Measurements from ENCODE around the gene KDM5B.
"Not testable (repeated sequence)": the region's sequence is repeated elsewhere in the genome, so short reads cannot be mapped to it uniquely, and the experiment has no call there.

KDM5B gene

DNA sequence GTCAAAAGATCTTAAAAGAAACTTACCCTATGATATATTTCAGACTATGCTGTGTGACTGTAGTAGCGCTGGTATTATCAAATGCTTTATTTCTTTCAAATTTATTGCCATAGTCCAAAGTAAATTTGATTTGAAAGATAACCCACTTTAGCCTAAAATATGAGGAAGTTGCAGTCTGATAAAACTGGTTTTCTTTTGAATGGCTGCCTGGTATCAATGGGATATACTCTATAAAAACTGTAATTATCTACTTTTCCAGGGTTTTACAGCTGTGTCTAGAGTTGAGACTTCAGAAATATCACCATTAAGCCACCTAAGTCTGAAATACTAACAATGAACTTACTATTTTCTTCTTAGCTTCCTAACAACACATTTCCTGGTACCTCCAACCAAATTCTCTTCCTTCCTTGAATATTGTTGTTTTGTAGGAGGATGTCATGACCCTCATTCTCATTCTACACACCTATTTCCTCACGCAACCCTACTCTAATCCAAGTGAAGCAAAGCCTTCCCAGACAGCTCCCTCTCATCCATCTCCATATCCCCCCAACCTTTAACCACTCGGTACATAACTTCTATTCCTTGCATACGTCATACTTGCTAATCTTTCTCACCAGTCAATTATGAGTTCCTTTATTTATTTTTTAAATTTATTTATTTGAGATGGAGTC, 17.0 kb downstream of the KDM5B start:
- DNase-seq (ENCODE audit: low read depth): no peak

DNA sequence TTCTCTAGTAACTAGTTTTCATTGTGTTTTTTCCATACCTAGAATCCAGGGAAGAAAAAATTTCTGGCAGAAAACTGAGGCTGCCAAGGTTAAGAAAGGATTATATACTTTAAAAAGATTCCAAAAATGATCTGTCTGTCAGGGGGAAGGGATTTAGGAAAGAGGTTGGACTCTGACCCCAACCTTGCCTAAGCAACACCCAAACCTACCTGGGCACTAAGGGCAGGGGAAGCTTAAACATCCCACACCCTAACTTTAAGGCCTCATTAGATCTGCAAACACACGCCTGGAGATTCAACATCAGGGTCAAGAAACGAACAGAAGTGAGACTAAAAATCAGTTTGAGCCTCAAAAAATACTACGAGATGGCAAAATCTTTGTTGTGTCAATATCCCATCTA, 19.4 kb downstream of the KDM5B start:
- no peak for DNase-seq (ENCODE audit: low read depth)

- no peak for DNase-seq (ENCODE audit: low read depth)
Measured at GRCh38 chr1:202786804-202787203, 21.4 kb downstream of the KDM5B start.

DNA sequence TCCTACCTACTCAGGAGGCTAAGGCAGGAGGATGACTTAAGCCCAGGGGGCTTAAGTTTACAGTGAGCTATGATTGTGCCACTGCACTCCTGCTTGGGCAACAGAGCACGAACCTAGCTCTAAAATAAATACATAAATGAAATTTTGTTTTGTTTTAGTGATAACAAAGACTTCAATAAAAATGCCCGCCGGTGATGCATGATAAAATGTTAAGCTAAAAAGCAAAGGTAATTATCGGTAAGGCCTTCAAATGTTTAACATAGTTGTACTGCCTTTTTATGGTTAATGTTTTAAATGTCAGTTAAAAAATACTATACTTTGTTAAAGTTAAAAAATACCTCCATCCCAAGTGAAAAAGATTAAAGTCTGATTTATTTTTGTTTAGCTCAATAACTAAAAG, 27.0 kb downstream of the KDM5B start:
- DNase-seq (ENCODE audit: low read depth): no peak

GRCh38 chr1:202770135-202770534, 38.1 kb downstream of the KDM5B start:
- no peak for DNase-seq (ENCODE audit: low read depth)

GRCh38 chr1:202765721-202766120, 42.5 kb downstream of the KDM5B start:
- DNase-seq (ENCODE audit: low read depth): no peak

DNA sequence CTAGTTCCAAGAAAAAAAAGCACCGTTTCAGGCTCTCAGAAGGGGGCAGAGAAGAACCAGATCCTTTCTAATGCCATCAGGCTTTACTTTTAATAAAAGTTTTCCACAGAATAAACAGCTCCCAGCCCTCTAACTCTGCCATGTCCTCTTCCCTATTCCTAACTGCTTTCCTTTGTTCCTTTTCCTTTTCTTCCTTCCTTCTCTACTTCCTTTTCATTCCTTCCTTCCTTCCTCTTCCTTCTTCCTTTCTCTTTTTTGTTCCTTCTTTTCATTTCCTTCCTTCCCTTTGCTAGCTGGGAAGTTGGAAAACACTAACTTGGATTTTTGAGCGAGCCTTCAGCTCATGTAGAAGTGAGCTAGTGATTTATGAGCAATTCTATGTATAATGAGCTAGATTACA, 46.2 kb downstream of the KDM5B start:
- no peak for DNase-seq (ENCODE audit: low read depth)

GRCh38 chr1:202760589-202760988, 47.6 kb downstream of the KDM5B start:
- no peak for DNase-seq (ENCODE audit: low read depth)

DNA sequence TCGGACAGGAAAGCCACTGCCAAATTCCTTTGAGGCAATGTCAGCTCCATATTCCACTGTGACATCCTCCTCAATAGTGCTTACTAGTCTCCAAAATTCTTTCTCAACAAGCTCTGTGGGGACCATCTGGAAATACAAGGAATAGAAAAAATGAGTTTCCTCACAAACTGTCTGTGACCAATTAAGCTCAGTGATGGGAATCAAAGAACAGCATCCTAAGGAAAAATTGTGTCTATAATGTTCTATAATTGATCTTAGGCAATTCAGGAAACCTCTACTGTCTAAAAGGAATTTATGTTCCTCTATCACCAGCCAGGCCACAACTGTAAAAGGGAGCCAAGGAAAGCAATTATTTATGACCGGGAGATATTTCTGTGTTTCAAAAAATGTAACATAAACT, 51.8 kb downstream of the KDM5B start:
- DNase-seq (ENCODE audit: low read depth): no peak

GRCh38 chr1:202754293-202754692, 53.9 kb downstream of the KDM5B start:
- no peak for DNase-seq (ENCODE audit: low read depth)

- no peak for DNase-seq (ENCODE audit: low read depth)
Measured at GRCh38 chr1:202752774-202753173, 55.4 kb downstream of the KDM5B start.

- DNase-seq (ENCODE audit: low read depth): no peak
Measured at GRCh38 chr1:202750761-202751160, 57.5 kb downstream of the KDM5B start.

DNA sequence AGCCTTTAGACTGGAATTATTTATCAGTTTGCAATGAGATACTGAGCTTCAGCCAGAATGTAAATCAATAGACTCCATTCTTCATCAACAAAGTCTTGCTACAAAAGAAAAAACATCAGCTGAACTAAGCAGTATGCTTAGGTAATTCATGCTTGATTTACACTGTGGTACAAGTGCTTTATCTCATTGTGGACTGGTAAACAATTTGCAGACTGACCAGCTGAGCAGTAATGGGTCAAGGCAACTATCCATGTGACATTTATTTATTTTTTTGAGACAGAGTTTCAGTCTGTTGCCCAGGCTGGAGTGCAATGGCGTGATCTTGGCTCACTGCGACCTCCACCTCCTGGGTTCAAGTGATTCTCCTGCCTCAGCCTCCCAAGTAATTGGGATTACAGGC, 58.2 kb downstream of the KDM5B start:
- no peak for DNase-seq (ENCODE audit: low read depth)

- DNase-seq (ENCODE audit: low read depth): no peak
Measured at GRCh38 chr1:202745323-202745888, 62.8 kb downstream of the KDM5B start.

- DNase-seq (ENCODE audit: low read depth): not testable (repeated sequence)
Measured at GRCh38 chr1:202744770-202745169, 63.5 kb downstream of the KDM5B start.

DNA sequence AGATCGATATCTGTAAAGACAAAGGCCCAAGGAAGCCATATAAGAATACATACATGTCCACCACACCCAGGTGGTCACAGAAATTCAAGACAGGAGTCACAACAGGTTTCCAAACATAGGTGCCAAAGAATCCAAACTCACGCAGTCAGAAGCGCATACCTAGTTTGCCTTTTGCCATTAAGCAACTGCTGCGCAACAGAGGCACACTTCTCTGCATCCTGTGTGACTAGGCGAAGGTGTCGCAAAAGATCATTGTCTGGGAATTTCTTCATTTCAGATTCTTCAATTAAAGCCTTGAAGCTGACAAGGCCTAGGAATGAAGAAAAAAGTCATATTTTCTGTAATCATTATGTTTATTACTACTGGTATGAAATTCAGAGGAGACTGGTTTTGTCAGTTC, 65.7 kb downstream of the KDM5B start:
- no peak for DNase-seq (ENCODE audit: low read depth)

DNA sequence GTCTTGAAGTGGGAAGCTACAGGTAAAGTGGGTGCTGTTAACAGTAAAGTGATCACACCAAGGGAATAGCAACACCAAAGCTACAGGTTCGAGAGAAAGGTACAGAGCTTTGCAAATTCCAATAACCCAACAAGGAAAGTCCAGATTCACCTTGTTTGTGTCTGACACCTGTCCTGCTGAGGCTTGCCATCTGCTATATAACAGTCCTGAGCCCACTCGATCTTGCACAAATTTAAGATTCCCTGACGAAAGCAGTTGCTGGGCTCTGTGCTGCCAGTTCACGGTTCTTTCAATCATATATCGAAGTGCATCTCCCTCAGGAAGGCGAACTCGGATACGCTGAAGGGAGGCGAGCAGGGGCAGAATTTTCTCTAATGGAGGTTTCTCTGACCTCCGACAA, 75.0 kb downstream of the KDM5B start:
- no peak for DNase-seq (ENCODE audit: low read depth)

- DNase-seq (ENCODE audit: low read depth): no peak
Measured at GRCh38 chr1:202728951-202729350, 79.3 kb downstream of the KDM5B start.

DNA sequence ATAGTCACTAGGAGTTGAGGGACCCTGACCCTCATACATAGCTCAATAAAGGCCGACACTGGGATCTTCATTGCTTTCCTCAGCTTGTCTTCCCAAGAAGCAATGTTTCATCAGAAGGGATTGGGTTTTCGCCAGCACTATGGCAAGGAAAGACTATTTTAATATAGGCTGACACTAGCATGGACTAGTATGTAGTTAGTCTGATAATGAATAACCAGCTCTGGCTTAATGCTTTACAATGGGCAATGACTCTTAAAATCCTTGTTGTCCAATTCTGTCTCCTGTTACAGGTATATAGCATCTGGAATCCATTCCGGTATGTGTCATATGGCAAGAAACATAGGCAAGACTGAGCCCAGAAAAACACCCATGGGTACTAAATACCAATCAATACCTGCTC, 82.7 kb downstream of the KDM5B start:
- DNase-seq (ENCODE audit: low read depth): no peak

DNA sequence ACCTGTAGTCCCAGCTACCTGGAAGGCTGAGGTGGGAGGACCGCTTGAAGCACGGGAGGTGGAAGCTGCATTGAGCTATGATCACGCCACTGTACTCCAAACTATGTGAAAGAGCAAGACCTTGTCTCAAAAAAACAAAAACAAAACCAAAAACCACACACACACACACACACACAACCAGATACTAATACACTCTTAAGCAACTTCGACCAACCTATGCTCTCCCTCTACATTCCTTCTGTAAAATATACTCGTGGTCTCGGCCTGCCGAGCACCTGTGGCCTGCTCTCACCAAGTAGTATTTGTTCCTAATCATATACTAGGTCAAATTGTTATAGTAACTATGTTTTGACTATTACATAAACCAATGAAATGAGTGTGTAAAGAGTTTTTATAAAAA, 84.5 kb downstream of the KDM5B start:
- DNase-seq (ENCODE audit: low read depth): no peak

DNA sequence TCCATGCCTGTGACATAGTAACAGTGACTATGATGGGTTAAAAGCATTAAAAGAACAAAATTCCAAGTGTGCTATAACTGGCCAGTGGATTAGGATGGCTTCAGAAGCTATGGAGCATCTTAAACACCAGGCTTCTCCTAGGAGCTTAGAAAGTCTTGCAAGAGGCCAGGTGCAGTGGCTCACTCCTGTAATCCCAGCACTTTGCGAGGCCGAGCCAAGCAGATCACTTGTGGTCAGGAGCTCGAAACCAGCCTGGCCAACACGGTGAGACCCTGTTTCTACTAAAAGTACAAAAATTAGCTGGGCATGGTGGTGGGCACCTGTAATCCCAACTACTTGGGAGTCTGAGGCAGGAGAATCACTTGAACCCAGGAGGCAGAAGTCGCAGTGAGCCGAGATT, 85.2 kb downstream of the KDM5B start:
- DNase-seq (ENCODE audit: low read depth): not testable (repeated sequence)

GRCh38 chr1:202716654-202717053, 91.6 kb downstream of the KDM5B start:
- DNase-seq (ENCODE audit: low read depth): no peak

- not testable (repeated sequence) for DNase-seq (ENCODE audit: low read depth)
Measured at GRCh38 chr1:202714202-202714601, 94.0 kb downstream of the KDM5B start.

DNA sequence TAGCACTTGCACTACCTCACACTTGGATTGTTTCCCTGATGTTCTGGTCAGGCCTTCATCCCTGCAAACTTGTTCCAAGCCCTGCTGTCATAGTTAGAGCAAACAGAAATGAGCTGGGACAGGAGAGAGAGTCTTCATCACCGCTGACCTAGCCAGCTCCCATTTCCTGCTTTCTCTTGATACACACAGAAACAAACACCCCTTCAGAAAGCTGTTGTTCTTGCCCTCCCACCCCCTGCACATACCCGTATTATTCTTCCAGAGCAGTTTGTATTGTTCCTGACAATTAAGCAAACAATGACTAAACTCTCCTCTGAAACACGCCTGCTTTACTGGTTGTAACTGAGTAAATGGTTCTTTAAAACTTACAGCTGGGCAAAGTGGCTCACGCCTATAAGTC, 95.1 kb downstream of the KDM5B start:
- DNase-seq (ENCODE audit: low read depth): no peak

Measured in stimulated activated CD8-positive, alpha-beta memory T cell treated with anti-CD3 and anti-CD28 coated beads, Interleukin-12 subunit alpha, Interleukin-12 subunit beta, amount 100 ng/mL, for 1 hour (primary cell).